WERI-Rb-1 (cell line): Measurements from ENCODE around the gene DIPK2A.

Source experiments
- DNase-seq: peaks from one replicate; pipeline ENCODE4 v3.0.0-alpha.2; 2020
- H3K27ac ChIP-seq: fragments of 250-450 bp; sonication (Bioruptor Pico); 2 replicates; pipeline ENCODE4 v1.5.1; 2020; ENCODE audit warnings: mild to moderate bottlenecking, moderate library complexity
- H3K27me3 ChIP-seq: fragments of 250-450 bp; sonication (Bioruptor Pico); 2 replicates; pipeline ENCODE4 v1.5.1; 2021; ENCODE audit warnings: mild to moderate bottlenecking, low read depth, moderate library complexity; ENCODE audit not compliant: insufficient read depth, severe bottlenecking
- H3K36me3 ChIP-seq: fragments of 250-450 bp; sonication (Bioruptor Pico); 2 replicates; pipeline ENCODE4 v1.5.1; 2020; ENCODE audit warnings: mild to moderate bottlenecking, moderate library complexity
- H3K4me3 ChIP-seq: 2 replicates; pipeline ENCODE4 v1.5.1; 2011; ENCODE audit warnings: low read depth, mild to moderate bottlenecking, control low read depth, low read length
- H3K9me3 ChIP-seq: fragments of 250-450 bp; sonication (Bioruptor Pico); 2 replicates; pipeline ENCODE4 v1.5.1; 2021; ENCODE audit warnings: mild to moderate bottlenecking, moderate library complexity; ENCODE audit not compliant: severe bottlenecking
- TF ChIP-seq, protein P1 (sequence below): IDR thresholded peaks from 2 replicates; pipeline ENCODE4 v1.5.1; 2011; ENCODE audit warnings: low read depth, mild to moderate bottlenecking, control low read depth, inconsistent platforms, low read length

Gene DIPK2A

DNA sequence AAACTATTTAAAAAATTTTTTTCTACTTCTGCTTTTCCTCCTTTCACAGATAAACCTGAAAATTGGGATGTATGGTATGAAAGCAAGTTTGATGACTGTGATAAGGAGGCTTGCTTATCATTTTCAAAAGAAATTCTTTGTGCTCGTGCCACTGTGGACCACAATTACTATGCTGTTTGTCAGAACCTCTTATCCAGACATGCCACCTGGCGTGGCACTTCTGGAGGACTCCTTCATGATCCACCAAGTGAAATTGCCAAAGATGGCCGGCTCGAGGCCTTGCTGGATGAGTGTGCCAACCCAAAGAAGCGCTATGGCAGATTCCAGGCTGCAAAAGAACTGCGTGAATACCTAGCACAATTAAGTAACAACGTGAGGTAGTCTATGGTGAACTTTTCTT is 17.8 kb downstream of the DIPK2A start:
- Histone ChIP-seq H3K27ac (no peak overlapping the region), H3K4me3 (no peak overlapping the region), H3K36me3 (peaks cover 67% of the 10 kb centered on the region), H3K9me3 (no peaks in the 10 kb centered on the region), H3K27me3 (no peaks in the 10 kb centered on the region)
- TF ChIP-seq, protein P1, sequence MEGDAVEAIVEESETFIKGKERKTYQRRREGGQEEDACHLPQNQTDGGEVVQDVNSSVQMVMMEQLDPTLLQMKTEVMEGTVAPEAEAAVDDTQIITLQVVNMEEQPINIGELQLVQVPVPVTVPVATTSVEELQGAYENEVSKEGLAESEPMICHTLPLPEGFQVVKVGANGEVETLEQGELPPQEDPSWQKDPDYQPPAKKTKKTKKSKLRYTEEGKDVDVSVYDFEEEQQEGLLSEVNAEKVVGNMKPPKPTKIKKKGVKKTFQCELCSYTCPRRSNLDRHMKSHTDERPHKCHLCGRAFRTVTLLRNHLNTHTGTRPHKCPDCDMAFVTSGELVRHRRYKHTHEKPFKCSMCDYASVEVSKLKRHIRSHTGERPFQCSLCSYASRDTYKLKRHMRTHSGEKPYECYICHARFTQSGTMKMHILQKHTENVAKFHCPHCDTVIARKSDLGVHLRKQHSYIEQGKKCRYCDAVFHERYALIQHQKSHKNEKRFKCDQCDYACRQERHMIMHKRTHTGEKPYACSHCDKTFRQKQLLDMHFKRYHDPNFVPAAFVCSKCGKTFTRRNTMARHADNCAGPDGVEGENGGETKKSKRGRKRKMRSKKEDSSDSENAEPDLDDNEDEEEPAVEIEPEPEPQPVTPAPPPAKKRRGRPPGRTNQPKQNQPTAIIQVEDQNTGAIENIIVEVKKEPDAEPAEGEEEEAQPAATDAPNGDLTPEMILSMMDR = no peak
- DNase-seq = no peak

DNA sequence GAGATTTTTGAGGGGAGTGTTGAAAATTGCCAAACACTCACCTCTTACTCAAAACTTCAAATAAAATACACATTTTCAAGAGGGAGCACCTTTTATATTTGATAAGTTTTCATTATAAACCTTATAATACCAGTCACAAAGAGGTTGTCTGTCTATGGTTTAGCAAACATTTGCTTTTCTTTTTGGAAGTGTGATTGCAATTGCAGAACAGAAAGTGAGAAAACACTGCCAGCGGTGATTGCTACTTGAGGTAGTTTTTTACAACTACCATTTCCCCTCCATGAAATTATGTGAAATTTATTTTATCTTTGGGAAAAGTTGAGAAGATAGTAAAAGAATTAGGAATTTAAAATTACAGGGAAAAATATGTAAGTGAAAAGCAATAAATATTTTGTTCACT is 20.1 kb downstream of the DIPK2A start:
- no peaks in the 10 kb centered on the region for H3K9me3 ChIP-seq
- no peaks in the 10 kb centered on the region for H3K27me3 ChIP-seq
- TF ChIP-seq, protein P1 = no peak
- DNase-seq = no peak
- no peak overlapping the region for H3K27ac ChIP-seq
- H3K36me3 ChIP-seq = peaks cover 51% of the 10 kb centered on the region
- no peak overlapping the region for H3K4me3 ChIP-seq

DNA sequence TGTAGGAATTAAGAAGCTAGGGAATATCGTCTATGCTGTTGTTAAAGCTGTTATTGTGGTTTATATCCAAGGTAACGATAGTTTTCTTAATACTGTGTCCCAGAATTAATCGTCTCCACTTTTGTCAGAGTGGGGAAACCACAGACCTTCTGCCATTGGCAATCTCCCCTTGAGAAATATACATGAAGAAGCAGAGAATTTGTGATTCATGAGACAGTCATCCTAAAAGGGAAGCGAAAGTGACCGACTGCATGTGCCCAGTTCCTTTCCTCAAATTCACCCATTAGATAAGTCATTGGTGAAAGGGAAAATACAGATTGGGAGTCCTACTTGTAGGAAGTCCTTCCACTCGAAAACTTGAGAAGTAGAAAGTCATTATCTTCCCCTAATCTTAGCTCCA is 26.6 kb downstream of the DIPK2A start:
- Histone ChIP-seq H3K36me3 (peaks cover 4% of the 10 kb centered on the region; the same call in 1 of the 2 replicates), H3K27ac (no peak overlapping the region), H3K27me3 (no peaks in the 10 kb centered on the region), H3K4me3 (no peak overlapping the region), H3K9me3 (no peaks in the 10 kb centered on the region)
- DNase-seq = no peak
- TF ChIP-seq, protein P1 = no peak

DNA sequence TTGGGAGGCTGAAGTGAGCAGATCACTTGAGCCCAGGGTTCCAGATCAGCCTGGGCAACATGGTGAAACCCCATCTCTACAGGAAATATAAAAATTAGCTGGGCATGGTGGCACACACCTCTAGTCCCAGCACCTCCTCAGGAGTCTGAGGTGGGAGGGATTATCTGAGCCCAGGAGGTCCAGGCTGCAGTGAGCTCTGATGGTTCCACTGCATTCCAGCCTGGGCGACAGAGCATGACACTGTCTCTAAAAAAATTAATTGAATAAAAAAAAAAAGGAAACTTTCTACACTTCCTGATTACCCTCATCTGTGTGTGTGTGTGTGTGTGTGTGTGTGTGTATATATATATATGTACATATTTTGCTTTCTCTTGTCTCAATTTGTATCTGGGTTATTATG is 31.4 kb downstream of the DIPK2A start:
- TF ChIP-seq, protein P1 = no peak
- Histone ChIP-seq H3K27ac (no peak overlapping the region), H3K9me3 (no peaks in the 10 kb centered on the region), H3K4me3 (no peak overlapping the region), H3K27me3 (no peaks in the 10 kb centered on the region), H3K36me3 (no peaks in the 10 kb centered on the region)
- no peak for DNase-seq

DNA sequence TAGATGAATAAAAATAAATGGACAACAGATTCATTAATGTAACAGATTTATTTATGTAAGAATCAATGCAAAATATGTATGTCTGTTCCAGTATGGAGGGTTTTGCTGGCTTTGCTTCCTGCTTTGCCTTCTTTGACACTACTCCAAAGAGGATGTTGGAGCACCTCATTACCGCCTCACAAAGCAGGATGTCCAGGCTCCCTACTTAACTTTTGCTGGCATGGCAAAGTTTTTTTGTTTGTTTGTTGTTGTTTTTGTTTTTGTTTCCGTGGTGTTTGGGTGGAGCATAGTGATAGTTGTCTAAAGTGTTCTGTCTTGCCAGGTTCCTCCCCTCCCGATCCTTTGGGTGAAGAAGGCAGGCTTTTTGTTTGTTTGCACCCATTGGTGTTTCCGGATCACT is 38.7 kb downstream of the DIPK2A start:
- Histone ChIP-seq H3K27ac (no peak overlapping the region), H3K4me3 (no peak overlapping the region), H3K27me3 (no peaks in the 10 kb centered on the region), H3K9me3 (no peaks in the 10 kb centered on the region), H3K36me3 (no peaks in the 10 kb centered on the region)
- DNase-seq = no peak
- TF ChIP-seq, protein P1 = no peak

DNA sequence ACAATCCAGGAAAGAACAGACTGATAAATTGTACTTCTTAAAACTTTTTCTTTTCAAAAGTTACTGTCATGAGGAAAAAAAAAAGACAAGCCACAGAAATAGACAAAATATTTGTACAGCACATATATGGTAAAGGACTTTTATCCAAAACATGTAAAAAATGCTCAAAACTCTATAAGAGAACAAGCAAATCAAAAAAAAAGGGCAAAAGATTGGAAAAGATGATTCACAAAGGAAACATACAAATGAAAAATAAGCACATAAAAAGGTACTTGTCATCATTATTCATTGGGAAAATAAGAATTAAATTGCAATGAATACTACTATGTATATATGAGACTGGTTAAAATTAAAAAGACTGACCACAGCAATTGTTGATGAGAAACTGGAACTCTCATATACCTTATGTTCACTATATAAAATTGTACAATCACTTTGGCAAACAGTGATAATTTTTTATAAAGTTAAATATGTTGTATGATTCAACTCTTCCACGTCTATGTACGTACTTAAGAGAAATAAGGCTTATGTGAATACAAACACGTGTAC is 39.7 kb downstream of the DIPK2A start:
- H3K27ac ChIP-seq = no peak overlapping the region
- H3K9me3 ChIP-seq = no peaks in the 10 kb centered on the region
- no peaks in the 10 kb centered on the region for H3K36me3 ChIP-seq
- no peak overlapping the region for H3K4me3 ChIP-seq
- no peaks in the 10 kb centered on the region for H3K27me3 ChIP-seq
- TF ChIP-seq, protein P1 = no peak
- no peak for DNase-seq
